ENCODE measurements around the gene KLRC2. TPM values are rescaled to one million over a fixed set of nuclear protein-coding genes. Genes with fewer than 3 reads are reported as not detected.

The KLRC2 gene
- total RNA-seq, 1 experiment from 2014 or later, result 7.5 TPM

- CTCF ChIA-PET, result no interaction called here
- Histone ChIP-seq H3K27ac (ENCODE audit: low read depth, low read length) (peak within 1 kb of the TSS; percentile 63), H3K36me3 (ENCODE audit: control insufficient read depth in 1 of 2, insufficient read depth in 2 of 2, low read length in 2 of 2) (no peaks in the 10 kb centered on the region), H4K20me1 (ENCODE audit: insufficient read depth) (no peaks in the 10 kb centered on the region), H3K4me2 (ENCODE audit: low read length) (peak within 1 kb of the TSS; percentile 30), H3K9me3 (ENCODE audit: control insufficient read depth in 1 of 2, insufficient read depth in 1 of 2, low read depth in 1 of 2, low read length in 2 of 2) (no peaks in the 10 kb centered on the region), H3K9me2 (ENCODE audit: insufficient read depth) (no peaks in the 10 kb centered on the region), H3K79me2 (ENCODE audit: insufficient read depth, low read length) (no peaks in the 10 kb centered on the region), H3K4me1 (ENCODE audit: control insufficient read depth in 1 of 2, insufficient read depth in 2 of 2, low read length in 2 of 2) (peaks cover 14% of the 10 kb centered on the region in 2 experiments), H2AFZ (ENCODE audit: low read depth, low read length, poor library complexity, severe bottlenecking) (peak within 1 kb of the TSS; percentile 69), H3K4me3 (replicated peaks in 1 of 2; ENCODE audit: low read depth in 1 of 2, low read length in 2 of 2) (no peak within 1 kb of the TSS), H3K9ac (ENCODE audit: low read length) (no peak within 1 kb of the TSS), H3K27me3 (ENCODE audit: insufficient read depth, low read length) (no peaks in the 10 kb centered on the region)
- no TSS peak for BruUV-seq (replicated peaks)
- POLR2A ChIA-PET, result no interaction called here
- peak; percentile 82 for ATAC-seq
- DNase-seq (ENCODE audit: low read depth, low spot score), result peak; percentile 63
- RAD21 ChIA-PET (ENCODE audit: low non-redundant PET in 1 of 2, low total read pairs in 2 of 2, uncharacterized antibody in 2 of 2, unreplicated experiment in 2 of 2), result no interaction called here
- TF ChIP-seq JUND (IDR thresholded peaks at IDR 0.05), result peak; percentile 57
- TF ChIP-seq POLR2AphosphoS5 (IDR thresholded peaks at IDR 0.05; ENCODE audit: low read depth, low read length), result no peak
- TF ChIP-seq FOSL1 (IDR thresholded peaks at IDR 0.05; ENCODE audit: low read depth), result peak; percentile 13; the same call in 1 of the 2 replicates
- peak; percentile 49; the same call in 1 of the 2 replicates for TF ChIP-seq CEBPB (IDR thresholded peaks at IDR 0.05; ENCODE audit: low read depth)
- no peak for TF ChIP-seq POLR2A (IDR thresholded peaks at IDR 0.05; ENCODE audit: borderline replicate concordance, extremely low read depth, insufficient read depth, insufficient read length)
- TF ChIP-seq TCF7L2 (IDR thresholded peaks at IDR 0.05; ENCODE audit: borderline replicate concordance, extremely low read depth, insufficient read depth, insufficient read length), result peak; percentile 86
- TF ChIP-seq MAX (IDR thresholded peaks at IDR 0.05), result peak; percentile 39; the same call in 1 of the 2 replicates
- peak; percentile 87; the same call in 1 of the 2 replicates for TF ChIP-seq CBX3 (IDR thresholded peaks at IDR 0.05; ENCODE audit: low read depth)
- peak; percentile 67 for TF ChIP-seq YY1 (IDR thresholded peaks at IDR 0.05; ENCODE audit: extremely low read depth, insufficient replicate concordance, low read depth, low read length)
- TF ChIP-seq RAD21 (IDR thresholded peaks at IDR 0.05; ENCODE audit: low read depth), result peak; percentile 21; the same call in 1 of the 2 replicates
- TF ChIP-seq SP1 (IDR thresholded peaks at IDR 0.05; ENCODE audit: low read depth), result peak; percentile 62
- TF ChIP-seq SRF (IDR thresholded peaks at IDR 0.05; ENCODE audit: low read depth), result peak; percentile 51; the same call in 1 of the 2 replicates
- no peak; the same call in 1 of the 2 replicates for TF ChIP-seq ELF1 (IDR thresholded peaks at IDR 0.05; ENCODE audit: borderline replicate concordance, low read depth)
- intact Hi-C loops (cut with micrococcal nuclease), result loop anchor here (10.0 kb wide), 1 partner anchor 45 kb away; the partner anchor contains the start of gene KLRC1
Observed at GRCh38 chr12:10409392-10409791, 26.4 kb downstream of the KLRC2 start, which contains the start of gene KLRC4. KLRC4 (minus strand) TSS chr12:10409757; CDS start chr12:10409575, 182 bp downstream.
